GM12891 (cell line): ENCODE measurements around the gene OR51G1.

Experiments used
- DNase-seq: peaks from one replicate; pipeline ENCODE4 v3.0.0; 2011; ENCODE audit warnings: low spot score; ENCODE audit not compliant: insufficient read length
- FAIRE-seq: peaks from 2 replicates; lab custom pipeline; 2011; peaks lifted over from hg19 to GRCh38; lab: Jason Lieb, UNC
- PAX5 ChIP-seq: IDR thresholded peaks from 2 replicates; pipeline ENCODE4 v1.6.1; 2011; ENCODE audit warnings: low read length, moderate library complexity, mild to moderate bottlenecking; ENCODE audit not compliant: insufficient read depth, severe bottlenecking
- POLR2A ChIP-seq: IDR thresholded peaks from 2 replicates; pipeline ENCODE4 v1.6.1; 2011; ENCODE audit warnings: low read depth, low read length, control low read depth
- POLR2AphosphoS5 ChIP-seq: IDR thresholded peaks from 2 replicates; pipeline ENCODE4 v1.6.1; 2011; ENCODE audit warnings: low read depth, low read length, control low read depth
- POU2F2 ChIP-seq: IDR thresholded peaks from 2 replicates; pipeline ENCODE4 v1.6.1; 2011; ENCODE audit warnings: low read depth, mild to moderate bottlenecking, control low read depth, low read length, moderate library complexity
- SPI1 ChIP-seq: IDR thresholded peaks from 2 replicates; pipeline ENCODE4 v1.6.1; 2011; ENCODE audit warnings: low read depth, low read length, control low read depth
- TAF1 ChIP-seq: IDR thresholded peaks from 2 replicates; pipeline ENCODE4 v1.6.1; 2011; ENCODE audit warnings: low read depth, low read length, control low read depth

Gene OR51G1

GRCh38 chr11:4881188-4881587 lies 43.0 kb downstream of the OR51G1 start:
- TF ChIP-seq PAX5 (no peak), POLR2AphosphoS5 (no peak), POU2F2 (no peak), SPI1 (no peak), POLR2A (no peak), TAF1 (no peak)
- DNase-seq (no peak), FAIRE-seq (no peak)
